GM21423 (cell line): ENCODE data around the gene SPI1.

ENCODE experiments used
- ATAC-seq: cut with Tn5 transposase; IDR thresholded peaks from one replicate; pipeline ENCODE4 v1.9.1; 2021; ENCODE audit warnings: mild to moderate bottlenecking, moderate library complexity; ENCODE audit not compliant: unreplicated experiment

The SPI1 gene

GRCh38 chr11:47378010-47378835 lies at the start of gene SPI1:
Gene SPI1, minus strand, starts transcription at chr11:47378547. Its CDS starts 194 bp downstream, at chr11:47378353.
- peak; percentile 85 for ATAC-seq

GRCh38 chr11:47426062-47426956 lies 48.0 kb upstream of the SPI1 start, which contains the start of gene PSMC3:
Gene PSMC3, minus strand, starts transcription at chr11:47426439. Its CDS starts 160 bp downstream, at chr11:47426279.
- ATAC-seq: peak; percentile 90

DNA sequence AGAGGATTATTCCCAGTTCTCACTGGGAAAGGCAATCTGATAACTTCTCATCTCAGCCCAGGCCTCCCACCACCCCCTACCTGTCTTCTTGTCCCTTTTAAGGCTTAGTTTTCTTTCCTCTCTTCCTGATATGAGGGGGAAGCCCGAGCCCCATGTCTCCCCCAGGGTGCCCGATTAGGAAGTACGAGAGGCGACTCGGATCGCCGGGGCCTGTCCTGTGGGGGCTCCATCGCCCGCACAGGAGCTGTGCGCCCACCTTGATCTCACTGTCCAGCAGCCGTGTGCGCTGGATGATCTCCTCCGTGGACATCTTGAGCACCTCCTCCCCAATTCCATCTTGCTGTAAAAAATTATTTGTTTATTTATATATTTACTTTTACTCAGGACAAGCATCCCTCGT lies 47.3 kb upstream of the SPI1 start:
- no peak for ATAC-seq

- no peak for ATAC-seq
Observed at GRCh38 chr11:47418454-47419259, 40.3 kb upstream of the SPI1 start.

GRCh38 chr11:47417712-47418111 lies 39.4 kb upstream of the SPI1 start:
- ATAC-seq: no peak

DNA sequence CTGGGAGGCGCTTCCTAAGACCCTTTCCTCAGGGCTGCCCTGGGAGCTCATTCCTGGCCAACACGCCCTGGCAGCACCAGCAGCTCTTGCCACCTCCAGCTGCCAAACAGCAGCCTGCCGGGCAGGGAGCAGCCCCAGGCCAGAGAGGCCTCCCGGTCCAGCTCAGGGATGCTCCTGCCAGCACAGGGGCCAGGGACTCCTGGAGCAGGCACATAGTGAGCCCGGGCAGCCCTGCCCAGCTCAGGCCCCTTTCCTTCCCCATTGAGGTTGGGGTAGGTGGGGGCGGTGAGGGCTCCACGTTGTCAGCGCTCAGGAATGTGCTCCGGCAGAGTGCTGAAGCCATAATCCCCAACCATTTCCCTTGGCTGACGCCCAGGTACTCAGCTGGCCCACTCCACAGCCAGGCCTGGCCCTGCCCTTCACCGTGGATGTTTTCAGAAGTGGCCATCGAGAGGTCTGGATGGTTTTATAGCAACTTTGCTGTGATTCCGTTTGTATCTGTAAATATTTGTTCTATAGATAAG lies 37.7 kb upstream of the SPI1 start:
- no peak for ATAC-seq

DNA sequence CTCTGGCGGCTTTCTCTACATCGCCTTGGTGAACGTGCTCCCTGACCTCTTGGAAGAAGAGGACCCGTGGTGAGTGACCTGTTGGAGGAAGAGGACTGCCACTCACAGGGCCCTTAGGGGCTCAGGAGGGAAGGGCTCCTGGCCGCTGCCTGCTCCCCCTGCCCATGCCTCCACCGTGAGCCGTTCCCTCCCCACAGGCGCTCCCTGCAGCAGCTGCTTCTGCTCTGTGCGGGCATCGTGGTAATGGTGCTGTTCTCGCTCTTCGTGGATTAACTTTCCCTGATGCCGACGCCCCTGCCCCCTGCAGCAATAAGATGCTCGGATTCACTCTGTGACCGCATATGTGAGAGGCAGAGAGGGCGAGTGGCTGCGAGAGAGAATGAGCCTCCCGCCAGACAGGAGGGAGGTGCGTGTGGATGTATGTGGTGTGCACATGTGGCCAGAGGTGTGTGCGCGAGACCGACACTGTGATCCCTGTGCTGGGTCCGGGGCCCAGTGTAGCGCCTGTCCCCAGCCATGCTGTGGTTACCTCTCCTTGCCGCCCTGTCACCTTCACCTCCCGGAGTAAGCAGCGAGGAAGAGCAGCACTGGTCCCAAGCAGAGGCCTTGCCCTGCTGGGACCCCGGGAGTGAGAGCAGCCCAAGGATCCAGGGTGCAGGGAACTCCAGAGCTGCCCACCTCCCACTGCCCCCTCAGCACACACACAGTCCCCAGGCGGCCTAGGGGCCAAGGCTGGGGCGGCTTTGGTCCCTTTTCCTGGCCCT lies 36.9 kb upstream of the SPI1 start:
- ATAC-seq: no peak

DNA sequence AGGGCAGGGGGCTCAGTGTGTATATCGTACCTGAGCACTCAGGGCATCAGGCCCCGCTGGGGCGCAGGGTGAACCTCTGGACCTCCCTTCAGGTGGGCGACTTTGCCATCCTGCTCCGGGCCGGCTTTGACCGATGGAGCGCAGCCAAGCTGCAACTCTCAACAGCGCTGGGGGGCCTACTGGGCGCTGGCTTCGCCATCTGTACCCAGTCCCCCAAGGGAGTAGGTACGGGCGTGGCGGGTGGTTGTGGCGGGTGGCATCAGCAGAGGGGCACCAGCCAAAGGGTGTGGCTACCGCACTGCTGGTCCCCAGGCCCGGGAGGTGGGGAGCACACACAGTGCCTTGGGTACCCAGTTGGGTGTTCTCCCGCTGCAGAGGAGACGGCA lies 36.3 kb upstream of the SPI1 start:
- ATAC-seq: no peak

GRCh38 chr11:47413908-47414684 lies 35.7 kb upstream of the SPI1 start:
- ATAC-seq: no peak

- no peak for ATAC-seq
Observed at GRCh38 chr11:47413351-47413750, 35.0 kb upstream of the SPI1 start.

DNA sequence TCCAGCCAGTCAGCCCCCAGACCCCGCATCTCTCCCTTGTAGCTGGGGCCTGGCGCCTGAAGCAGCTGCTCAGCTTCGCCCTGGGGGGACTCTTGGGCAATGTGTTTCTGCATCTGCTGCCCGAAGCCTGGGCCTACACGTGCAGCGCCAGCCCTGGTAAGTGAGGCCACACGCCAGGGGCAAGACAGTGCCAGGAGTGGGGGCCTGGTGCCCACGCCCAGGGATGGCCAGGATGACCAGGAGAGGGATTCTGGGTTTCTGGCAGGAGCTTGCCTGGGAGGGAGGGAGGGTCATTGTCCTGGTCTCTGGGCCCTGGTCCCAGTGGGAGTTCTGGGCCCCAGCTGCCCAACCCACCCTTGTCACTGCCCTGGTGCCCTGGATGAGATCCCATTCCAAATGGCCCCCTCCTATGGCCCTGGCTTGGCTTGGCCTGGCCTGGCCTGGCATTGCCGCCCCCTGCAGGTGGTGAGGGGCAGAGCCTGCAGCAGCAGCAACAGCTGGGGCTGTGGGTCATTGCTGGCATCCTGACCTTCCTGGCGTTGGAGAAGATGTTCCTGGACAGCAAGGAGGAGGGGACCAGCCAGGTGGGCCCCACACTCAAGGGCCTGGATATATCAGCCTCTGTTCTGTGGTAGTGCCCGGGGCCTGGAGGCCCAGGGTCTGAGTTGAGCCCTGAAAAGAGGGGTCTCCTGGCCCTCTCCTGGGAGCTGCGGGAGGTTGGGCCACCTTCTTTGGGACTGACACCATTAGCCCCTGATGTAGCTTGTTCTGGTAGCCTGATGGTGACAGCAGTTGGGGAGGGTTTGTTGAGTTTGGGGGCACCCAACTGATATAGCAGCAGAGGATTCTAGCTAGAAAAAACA lies 33.8 kb upstream of the SPI1 start:
- ATAC-seq: no peak

DNA sequence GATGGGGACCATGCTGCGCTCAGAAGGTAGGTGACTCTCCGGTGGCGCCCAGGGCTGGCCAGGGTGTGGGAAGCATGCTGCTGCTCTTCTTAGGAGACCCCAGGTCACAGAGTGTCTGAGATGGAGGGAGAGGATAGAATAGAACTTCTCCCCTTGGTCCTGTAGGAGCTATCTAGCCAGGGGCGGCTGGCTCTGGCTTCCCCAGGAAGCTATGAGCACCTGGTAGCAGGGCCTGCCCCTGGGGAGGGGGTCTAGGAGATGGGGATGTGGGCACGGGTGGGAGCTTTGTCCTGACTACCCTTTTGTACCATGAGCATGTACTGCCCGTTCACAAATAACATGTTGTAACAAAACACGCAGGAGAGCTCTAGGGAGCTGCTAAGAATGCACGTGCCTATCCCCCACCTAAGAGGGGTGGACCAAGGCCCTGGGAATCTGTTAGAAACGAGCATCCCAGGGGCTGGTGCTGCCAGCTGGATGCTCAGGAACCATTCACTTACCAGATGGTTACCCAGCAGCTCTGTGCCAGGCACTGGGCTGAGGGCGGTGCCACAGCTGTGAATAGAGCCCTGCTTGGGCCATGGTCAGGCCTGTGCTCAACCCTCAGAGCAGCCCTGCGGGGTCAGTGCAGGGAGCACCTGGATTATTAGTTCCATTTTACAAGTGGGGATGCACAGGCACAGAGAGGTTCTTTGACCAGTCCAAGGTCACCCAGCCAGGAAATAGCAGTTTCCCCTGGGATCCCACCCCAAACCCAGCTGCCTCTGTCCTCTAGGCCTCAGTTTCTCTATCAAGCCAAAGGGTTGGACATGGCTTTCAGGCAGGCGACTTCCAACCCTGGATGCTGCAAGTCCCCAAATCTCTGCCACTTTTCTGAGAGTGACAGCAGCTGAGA lies 32.3 kb upstream of the SPI1 start:
- no peak for ATAC-seq

- no peak for ATAC-seq
Observed at GRCh38 chr11:47409440-47410369, 31.4 kb upstream of the SPI1 start.

DNA sequence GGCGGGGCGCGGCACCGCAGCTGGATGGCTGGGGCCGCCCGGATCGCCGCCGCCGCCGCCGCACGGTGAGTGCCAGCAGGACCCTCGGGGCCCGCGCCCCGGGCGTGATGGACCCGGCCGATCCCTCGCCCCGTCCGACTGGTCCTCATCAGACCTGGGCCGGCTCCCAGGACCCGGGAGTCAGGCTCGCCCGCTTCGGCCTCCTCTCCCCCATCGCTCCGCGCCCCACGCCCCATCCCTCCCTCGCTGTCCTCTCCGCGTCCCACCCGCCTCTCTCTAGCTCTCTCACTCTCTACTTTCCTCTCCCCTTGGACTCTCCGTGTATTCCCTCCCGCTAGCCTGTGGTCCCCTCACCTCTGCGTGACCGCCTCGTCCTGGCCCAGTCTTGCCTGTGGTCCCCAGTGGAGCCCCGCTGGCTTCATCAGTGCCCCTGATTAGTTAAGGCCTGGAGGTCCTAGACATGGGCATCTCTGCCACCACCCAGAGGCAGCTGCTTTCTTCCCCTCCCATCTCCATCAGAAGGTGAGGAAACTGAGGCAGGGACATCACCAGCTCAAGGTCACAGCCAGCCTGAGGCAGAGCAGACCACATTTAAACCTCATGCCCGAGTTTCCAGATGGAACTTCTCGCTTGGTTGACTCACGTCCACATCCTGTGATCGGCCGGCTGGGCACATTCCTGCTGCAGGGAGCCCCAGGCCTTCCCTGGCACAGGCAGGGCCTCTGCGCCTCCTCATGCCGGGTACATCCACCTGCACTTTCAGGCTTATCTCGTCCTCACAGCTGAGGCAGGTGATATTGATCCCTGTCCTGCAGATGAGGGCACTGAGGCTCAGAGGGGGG lies 30.5 kb upstream of the SPI1 start:
- ATAC-seq: no peak
